ENCODE measurements around the gene PKIG.

- TF ChIP-seq POLR2A (IDR thresholded peaks at IDR 0.05): no peak
- TF ChIP-seq CTCF (IDR thresholded peaks at IDR 0.05 in 4 of 5, conservative IDR thresholded peaks at IDR 0.05 in 1 of 5): no peak
Observed at GRCh38 chr20:44629542-44629941, 47.2 kb downstream of the PKIG start.

Measured in gastrocnemius medialis (tissue), 4 donors.